Stimulated activated CD8-positive, alpha-beta memory T cell treated with anti-CD3 and anti-CD28 coated beads, Interleukin-12 subunit alpha, Interleukin-12 subunit beta, amount 100 ng/mL, for 1 hour (primary cell): ENCODE data around the gene ZNF778.

Experiments used
- DNase-seq: peaks from one replicate; pipeline ENCODE4 v3.0.0-alpha.2; 2020; ENCODE audit warnings: low read depth

Gene ZNF778

GRCh38 chr16:89217388-89218191, at the start of gene ZNF778:
ZNF778 (plus strand) TSS chr16:89217703; CDS start chr16:89221128, 3,425 bp downstream.
- peak; percentile 64 for DNase-seq

- DNase-seq: no peak
Measured at GRCh38 chr16:89168381-89169189, 48.9 kb upstream of the ZNF778 start.

GRCh38 chr16:89169778-89170177, 47.7 kb upstream of the ZNF778 start:
- DNase-seq: no peak

DNA sequence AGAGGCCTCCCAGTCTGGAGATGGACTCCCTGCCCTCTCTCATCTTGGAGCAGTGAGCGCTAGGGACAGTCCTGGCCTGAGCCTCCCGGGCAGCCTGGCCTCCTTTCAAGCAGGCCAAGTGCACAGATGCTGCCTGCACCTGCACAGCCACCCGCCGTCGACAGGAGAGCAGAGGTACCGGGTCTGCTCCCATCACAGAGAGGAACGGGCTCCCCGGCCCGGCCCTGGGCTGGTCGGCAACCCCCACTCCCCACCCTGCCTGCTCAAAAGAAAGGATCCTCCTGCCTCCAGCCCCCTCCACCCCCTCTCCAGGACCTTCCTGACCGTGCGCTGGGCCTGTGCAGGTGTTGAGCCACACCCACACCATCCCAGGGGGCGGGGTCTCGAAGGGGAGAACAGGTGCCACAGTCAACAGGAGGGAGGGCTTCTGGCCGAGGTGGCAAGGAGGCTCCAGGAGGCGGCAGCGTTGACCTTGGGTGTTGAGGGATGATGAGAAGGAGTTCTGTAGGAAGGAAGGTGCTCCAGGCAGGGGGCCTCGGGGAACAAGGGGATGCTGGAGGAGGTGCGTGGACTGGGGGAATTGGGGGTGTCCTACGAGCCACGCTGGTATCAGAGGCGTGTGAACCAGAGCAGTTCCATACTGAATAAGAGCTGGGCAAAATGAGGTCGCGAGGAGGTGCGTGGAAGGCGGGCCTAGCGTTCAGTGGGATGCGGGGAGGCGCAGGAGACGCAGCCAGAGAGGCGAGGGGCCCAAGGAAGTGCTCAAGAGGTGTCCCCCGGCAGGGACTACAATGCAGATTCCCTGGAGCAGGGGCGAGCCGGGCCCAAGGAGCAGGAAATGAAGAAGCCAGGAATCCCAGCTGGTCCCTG, 46.9 kb upstream of the ZNF778 start:
- DNase-seq: no peak

DNA sequence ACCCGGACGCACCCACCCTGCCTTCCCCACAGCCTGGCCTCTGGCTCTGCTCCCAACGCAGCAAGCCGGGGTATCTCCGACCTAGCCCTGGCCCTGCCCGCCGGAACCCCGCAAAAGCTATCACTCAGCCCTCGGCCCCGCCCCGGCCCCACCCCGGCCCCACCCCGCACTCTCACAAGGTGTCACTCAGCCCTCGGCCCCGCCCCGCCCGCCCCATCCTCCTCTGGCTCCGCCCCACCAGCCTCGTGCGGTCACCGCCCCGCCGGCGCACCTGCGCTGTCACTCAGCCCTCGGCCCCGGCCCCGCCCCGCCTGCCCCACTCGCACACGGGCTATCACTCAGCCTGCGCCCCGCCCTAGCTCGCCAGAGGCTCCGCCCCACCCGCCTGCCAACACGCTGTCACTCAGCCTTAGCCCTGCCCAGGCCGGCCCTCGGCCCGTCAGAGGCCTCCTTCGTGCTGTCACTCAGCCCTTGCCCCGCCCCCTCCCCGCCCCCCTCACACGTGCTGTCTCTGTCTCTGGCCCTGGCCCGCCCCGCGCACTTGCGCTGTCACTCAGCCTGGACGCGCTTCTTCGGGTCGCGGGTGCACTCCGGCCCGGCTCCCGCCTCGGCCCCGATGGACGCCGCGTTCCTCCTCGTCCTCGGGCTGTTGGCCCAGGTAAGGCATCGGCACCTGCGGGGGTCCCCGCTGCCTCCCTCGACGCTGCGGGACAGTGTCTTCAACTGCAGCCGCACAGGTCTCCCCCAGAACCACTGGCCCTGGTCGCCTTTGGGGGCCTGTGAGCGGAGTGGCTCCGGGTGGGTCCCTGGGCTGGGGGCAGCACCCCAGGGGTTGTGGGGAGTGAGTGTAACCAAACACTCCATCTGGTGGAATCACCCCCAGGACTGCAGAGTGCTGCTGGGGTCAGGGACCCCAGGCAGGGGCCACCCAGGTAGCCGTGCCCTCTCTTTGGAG, 46.0 kb upstream of the ZNF778 start, which contains the start of gene CDH15:
CDH15 (plus strand) TSS at position 533 of the 955 bp plus-strand sequence; CDS start at position 617, 84 bp downstream.
- peak; percentile 86 for DNase-seq

GRCh38 chr16:89172171-89172527, 45.4 kb upstream of the ZNF778 start:
- DNase-seq: no peak

GRCh38 chr16:89172528-89173173, 44.9 kb upstream of the ZNF778 start:
- DNase-seq: no peak

DNA sequence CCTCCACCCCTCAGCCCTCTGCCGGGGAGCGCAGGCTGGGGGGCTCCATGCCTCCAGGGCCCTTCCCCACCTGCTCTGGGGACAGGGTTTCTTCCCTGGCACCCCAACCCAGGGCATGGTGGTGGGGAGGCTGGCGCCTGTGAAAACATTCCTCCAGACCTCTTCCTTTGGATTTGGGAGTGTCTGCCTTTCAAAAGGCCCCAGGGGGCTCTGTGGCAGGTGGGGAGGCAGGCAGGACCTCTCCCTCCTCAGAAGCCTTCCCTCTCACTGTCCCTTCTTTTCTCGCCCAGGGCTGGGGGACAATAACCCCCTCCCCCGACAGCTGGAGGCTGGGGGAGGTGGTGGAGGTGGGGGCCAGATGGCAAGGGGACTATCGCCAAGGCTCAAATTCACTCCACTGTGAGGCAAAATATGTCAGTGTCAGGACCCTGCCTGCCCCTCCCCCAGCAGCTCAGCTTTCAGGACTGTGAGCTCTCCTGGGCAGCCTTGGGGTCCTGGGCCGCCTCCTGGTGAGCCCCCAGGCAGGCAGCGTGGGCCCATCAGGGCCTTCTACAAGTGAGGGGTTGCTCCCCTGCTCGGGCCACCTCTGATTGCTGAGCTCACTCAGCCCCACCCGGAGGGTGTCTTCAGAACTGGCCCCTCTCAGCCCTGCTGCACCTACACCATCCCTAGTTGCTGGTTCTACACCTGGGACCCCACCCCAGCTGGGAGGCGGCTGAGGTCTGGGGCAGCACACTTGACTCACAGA, 44.2 kb upstream of the ZNF778 start:
- no peak for DNase-seq

GRCh38 chr16:89174055-89174827, 43.3 kb upstream of the ZNF778 start:
- DNase-seq: no peak

- DNase-seq: no peak
Measured at GRCh38 chr16:89174877-89175276, 42.6 kb upstream of the ZNF778 start.

GRCh38 chr16:89175280-89176146, 42.0 kb upstream of the ZNF778 start:
- no peak for DNase-seq

DNA sequence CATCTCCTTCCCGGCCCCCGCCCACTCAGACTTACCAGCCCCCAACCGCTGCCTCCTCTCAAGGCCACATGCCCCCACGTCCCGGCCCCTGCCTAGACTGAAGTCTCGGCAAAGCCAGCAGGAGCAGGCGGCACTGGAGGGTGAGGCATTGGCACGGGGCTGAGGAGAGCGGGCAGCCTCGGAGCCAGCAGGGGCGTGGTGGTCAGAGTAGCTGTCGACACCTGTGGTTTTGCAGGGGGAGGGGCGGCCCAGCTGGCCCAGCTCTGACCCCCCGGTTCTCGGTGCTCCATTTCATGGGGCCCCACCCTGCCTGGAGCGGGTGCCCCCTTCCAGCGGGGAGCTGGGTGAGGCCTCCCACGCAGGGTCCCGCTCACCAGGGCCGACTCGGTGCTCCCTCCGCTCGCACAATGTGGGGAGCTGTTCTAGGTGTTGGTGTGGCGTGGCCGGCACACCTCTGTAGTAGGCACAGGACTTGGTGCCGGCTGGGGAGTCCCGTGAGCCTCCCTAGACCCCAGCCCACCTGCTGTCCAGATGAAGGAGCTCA, 41.3 kb upstream of the ZNF778 start:
- DNase-seq: no peak

DNA sequence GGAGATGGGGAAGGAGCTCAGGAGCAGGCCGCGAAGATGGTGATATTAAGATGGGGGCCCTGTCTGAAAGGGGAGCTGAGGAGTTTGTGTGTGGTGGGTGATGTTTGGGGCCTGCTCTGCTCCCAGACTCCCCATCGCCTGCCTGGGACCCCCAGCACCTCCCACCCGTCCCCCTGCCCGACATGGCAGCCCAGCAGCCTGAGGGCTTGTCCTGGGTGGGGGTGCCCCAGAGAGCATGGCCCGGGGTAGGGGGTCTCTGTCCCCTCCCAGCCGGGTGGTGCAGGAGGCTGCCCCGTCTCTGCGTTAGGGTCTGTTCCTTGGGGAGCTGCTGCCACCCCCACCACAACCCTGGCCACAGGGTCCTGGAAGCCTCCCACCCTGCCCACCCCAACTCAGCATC, 40.8 kb upstream of the ZNF778 start:
- no peak for DNase-seq

DNA sequence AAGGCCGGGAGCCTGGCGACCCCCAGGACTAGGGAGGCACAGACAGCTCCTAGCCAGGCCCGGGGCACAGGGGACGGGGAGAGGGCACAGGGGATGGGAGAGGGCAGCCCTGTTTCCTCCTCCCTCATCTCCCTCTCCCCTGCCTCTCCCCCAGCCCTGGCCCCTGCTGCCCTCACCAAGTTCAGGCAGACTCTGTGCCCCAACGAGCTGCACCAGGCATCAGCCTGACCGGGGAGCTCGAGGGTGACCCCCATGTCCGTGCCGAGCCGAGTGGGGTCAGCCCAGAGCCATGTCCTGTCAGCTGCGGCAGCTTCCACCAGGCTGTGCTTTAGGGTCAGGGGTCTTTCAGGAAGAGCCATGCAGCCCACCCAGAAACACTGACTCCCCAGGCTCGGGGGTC, 40.0 kb upstream of the ZNF778 start:
- no peak for DNase-seq

GRCh38 chr16:89178453-89179147, 38.9 kb upstream of the ZNF778 start:
- no peak for DNase-seq

DNA sequence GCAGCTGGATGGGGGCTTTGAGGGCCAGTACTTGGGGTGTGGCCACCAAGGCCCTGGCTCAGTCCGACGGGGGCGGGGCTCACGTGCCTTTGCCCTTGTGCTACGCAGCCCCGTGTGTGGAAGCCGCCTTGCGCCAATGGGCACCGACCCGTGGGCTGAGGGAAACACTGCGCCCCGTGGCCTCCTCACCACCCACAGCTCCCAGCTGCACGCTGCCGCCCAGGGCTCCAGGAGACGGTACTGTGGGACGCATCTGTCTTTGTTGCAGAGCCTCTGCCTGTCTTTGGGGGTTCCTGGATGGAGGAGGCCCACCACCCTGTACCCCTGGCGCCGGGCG, 38.4 kb upstream of the ZNF778 start:
- DNase-seq: no peak

DNA sequence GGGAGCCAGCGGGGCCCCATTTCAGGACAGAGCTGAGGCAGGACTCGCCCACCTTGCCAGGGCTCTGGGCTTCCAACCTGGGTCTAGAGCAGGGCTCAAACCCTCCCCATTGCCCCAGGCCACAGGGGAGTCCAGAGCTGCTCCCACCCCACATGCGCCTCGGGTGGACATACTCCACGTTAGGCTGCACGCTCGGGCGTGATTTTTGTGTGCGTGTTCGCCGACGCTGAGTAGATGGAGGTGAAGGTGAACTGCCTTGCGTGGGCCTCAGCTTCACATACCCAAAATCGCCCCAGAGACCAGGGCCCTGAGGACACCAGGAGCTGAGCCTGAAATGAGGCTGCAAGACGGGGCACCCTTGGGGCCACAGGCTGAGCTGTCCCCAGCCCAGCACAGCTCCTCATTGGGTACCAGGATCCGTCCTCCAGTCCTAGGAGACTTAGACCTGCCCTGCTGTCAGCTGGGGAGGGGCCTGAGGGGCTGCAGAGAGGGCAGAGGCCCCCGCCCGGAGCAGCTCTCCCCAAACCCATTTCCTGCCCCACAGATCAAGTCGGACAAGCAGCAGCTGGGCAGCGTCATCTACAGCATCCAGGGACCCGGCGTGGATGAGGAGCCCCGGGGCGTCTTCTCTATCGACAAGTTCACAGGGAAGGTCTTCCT, 37.7 kb upstream of the ZNF778 start:
- DNase-seq: no peak
